Right lung (tissue), 10 donors: ENCODE data around the gene TUBE1. TPM values are rescaled to one million over a fixed set of nuclear protein-coding genes. Genes with fewer than 3 reads are reported as not detected.
"Not testable (repeated sequence)": the region's sequence is repeated elsewhere in the genome, so short reads cannot be mapped to it uniquely, and the experiment has no call there.

Experiments
- DNase-seq, 2 donors: peaks; one replicate each; pipeline ENCODE4 v3.0.0-alpha.2; 2013
- long read RNA-seq, 8 donors: transcript quantifications; one replicate each; lab custom pipeline, GENCODE V29; 2026
- polyA plus RNA-seq, 5 donors: library from polyadenylated mRNA; unstranded; fragments of 120-200 nt; gene quantifications; one replicate each; pipeline versions ENCODE4 v1.2.1 to v1.2.3, GENCODE V29; 2013; ENCODE audit warnings: inconsistent platforms in 1 of 5, low replicate concordance in 1 of 5; ENCODE audit not compliant: insufficient read length in 5 of 5, insufficient read depth in 1 of 5

TUBE1 gene, protein sequence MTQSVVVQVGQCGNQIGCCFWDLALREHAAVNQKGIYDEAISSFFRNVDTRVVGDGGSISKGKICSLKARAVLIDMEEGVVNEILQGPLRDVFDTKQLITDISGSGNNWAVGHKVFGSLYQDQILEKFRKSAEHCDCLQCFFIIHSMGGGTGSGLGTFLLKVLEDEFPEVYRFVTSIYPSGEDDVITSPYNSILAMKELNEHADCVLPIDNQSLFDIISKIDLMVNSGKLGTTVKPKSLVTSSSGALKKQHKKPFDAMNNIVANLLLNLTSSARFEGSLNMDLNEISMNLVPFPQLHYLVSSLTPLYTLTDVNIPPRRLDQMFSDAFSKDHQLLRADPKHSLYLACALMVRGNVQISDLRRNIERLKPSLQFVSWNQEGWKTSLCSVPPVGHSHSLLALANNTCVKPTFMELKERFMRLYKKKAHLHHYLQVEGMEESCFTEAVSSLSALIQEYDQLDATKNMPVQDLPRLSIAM
- polyA plus RNA-seq = 10 to 100 TPM; 31.6 to 58.0 (median 46.4) TPM
- long read RNA-seq, donor 1, transcript TUBE1-202 (12 exons, 2,142 nt) = minor isoform, 7 of 34 reads
- long read RNA-seq, donor 1, transcript TUBE1-201 (6 exons, 726 nt) = minor isoform, 8 of 34 reads
- long read RNA-seq, donor 1, transcript TUBE1-207 (1 exons, 3,610 nt) = major isoform, 12 of 34 reads
- long read RNA-seq, donor 1, partial matches to known transcripts = 5 of 34 reads
- long read RNA-seq, donor 1, other reads (novel, unspliced or antisense) = 0 of 34 reads
- long read RNA-seq, donor 2, partial matches to known transcripts = 0 of 5 reads
- long read RNA-seq, donor 2, other reads (novel, unspliced or antisense) = 0 of 5 reads
- long read RNA-seq, donor 3, transcript TUBE1-207 (1 exons, 3,610 nt) = major isoform, 13 of 19 reads
- long read RNA-seq, donor 3, partial matches to known transcripts = 0 of 19 reads
- long read RNA-seq, donor 3, other reads (novel, unspliced or antisense) = 0 of 19 reads
- long read RNA-seq, donor 4, transcript TUBE1-207 (1 exons, 3,610 nt) = major isoform, 23 of 30 reads
- long read RNA-seq, donor 4, partial matches to known transcripts = 0 of 30 reads
- long read RNA-seq, donor 4, other reads (novel, unspliced or antisense) = 0 of 30 reads
- long read RNA-seq, donor 5, transcript TUBE1-207 (1 exons, 3,610 nt) = major isoform, 11 of 15 reads
- long read RNA-seq, donor 5, partial matches to known transcripts = 0 of 15 reads
- long read RNA-seq, donor 5, other reads (novel, unspliced or antisense) = 0 of 15 reads
- long read RNA-seq, donor 6, transcript TUBE1-207 (1 exons, 3,610 nt) = major isoform, 18 of 29 reads
- long read RNA-seq, donor 6, transcript TUBE1-201 (6 exons, 726 nt) = minor isoform, 6 of 29 reads
- long read RNA-seq, donor 6, partial matches to known transcripts = 0 of 29 reads
- long read RNA-seq, donor 6, other reads (novel, unspliced or antisense) = 0 of 29 reads
- long read RNA-seq, donor 7, partial matches to known transcripts = 0 of 9 reads
- long read RNA-seq, donor 7, other reads (novel, unspliced or antisense) = 0 of 9 reads
- long read RNA-seq, donor 8, partial matches to known transcripts = 0 of 9 reads
- long read RNA-seq, donor 8, other reads (novel, unspliced or antisense) = 0 of 9 reads

DNA sequence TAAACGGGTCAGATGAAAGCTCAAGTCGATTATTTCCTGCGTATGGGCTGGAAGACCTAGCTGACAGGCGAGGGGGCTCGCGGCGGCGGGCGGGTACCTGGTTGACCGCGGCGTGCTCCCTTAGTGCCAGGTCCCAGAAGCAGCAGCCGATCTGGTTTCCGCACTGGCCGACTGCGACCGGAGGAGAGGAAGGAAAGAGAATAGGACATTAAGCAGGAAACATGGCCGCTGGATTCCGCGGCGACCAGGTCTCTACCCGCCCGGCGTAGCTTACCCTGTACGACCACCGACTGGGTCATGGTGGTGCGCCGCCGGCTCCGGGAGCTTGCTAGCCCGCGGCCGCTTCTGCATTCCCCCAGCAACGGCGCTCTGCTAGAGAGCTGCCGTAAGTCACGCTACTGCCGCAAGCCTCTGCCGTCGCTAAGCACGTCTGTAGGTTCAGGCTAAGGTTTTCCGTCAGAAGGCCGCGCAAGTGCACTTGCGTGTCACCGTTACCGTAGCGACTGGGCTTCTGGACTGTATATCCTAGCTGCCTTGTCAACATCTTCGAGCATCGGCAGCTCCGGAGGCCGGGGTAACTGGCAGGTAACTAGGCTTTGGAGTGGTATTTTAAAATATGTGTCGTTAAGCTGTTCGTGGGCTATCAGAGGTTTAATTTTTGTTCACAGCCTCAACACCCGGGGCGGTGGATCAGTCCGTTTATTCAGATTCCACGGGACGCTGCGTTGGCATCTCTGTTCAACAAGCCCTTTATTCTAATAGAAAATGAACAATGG lies at the start of gene TUBE1, which contains the start of gene FAM229B:
TUBE1 (minus strand) TSS at position 347 of the 776 bp plus-strand sequence; CDS start at position 299, 48 bp downstream.
FAM229B (plus strand) TSS at position 456 of the 776 bp plus-strand sequence. CDS start 11,693 bp downstream, outside the sequence.
- DNase-seq = peak; percentile 94 to 96

DNA sequence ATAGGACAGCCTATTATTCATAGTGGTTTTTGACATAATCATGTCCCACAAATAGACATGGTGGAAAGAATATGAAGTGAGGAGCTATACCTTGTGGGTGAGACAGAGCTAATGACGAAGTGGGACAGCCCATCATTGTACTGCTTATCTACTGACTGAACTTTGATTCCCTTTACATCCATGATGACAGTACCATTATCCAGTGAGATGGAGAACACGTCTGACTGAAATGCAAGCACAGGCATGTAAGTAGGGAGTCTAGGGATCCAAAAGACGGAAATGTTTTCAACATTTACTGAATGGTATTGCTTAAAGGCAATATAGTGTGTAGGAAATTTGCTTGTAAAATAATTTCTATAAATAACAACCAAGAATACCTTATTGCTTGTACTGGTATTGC lies 43.6 kb upstream of the TUBE1 start:
- DNase-seq = no peak

DNA sequence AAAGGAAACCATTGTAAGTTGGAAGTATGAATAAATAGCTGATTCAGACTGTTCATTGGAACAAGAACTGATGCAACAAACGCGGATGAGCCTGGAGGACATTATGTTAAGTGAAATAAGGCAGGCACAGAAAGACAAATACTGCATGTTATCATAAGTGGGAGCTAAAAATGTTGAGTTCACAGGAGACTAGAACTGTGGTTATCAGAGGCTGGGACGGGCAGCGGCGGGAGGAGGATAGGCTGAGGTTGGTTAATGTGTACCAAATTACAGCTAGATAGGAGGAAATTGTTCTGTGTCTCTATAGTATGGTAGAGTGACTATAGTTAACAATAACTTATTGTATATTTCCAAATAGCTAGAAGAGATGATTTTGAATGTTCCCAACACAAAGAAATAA lies 40.9 kb upstream of the TUBE1 start:
- DNase-seq = no peak

DNA sequence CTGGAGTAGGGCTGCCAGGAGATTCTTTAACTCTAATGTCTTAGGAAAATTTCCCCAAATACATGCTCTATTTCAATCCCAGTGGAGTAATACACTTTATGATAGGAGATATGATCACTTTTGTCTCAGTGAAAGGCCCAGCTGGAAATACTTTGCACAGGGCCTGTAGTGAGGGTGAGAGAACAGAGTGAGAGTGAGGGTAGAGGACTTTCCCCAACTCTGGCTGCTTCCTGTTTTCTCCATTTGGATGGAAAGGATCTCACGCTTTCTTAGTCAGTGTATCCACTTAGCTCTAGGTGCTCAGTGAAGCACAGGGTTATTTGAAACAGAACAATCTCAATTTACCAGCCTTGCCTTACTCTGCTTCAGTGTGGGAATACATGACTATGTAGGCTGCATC lies 36.7 kb upstream of the TUBE1 start:
- DNase-seq = no peak

DNA sequence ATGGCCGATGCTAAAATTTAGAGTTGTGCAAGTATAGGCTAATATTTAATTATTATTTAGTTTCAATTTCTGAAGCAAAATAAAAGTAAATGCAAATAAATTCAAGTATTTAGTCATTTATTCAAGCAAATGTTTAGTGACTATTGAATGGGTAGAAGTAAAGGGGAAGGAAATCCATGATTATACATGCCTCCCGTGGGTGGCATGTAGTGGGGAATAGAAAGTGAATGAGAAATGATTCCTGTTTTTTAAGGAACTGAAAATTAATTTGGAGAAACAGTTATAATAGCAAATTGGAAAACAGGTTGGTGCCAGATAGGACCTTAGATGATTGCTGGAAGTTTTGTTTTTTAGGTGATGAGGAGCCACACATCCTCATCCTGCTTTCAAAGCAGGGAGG lies 35.5 kb upstream of the TUBE1 start:
- DNase-seq = no peak

DNA sequence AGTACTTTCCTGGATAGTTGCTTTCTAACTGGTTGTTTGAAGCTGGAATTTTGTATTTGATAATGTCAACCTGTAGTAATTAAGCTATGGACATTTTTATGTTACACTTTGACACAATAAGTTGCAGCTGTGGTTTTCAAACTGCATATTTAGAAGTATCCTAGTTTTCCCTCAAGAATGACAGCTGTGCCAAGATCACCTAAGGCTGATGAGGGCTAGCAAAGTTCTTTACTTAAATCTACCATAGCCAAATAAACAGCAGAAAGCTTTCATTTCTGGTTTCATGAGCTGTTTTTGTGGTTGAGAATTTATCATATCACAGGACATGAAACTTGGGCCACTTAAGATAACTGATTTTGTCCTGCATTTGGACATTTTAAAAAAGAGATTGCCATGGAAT lies 30.8 kb upstream of the TUBE1 start:
- no peak for DNase-seq

DNA sequence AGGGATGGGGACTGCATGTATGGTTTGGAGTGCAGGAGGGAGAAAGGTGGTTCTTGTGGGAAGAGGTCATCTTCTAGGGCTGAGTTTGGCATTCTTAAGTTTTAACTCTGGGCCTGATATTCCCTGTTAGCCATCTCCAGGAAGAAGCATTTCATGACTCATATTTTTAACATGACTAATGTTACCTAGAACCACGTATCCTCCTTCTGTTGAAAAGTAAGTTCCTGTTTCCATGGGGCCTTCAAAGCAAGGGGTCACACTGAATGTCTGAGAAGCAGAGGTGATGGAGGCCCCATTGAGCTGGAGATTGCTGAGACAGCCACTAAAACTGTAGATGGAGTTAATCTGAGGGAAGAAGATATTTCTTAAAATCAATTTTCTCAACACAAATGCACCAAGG lies 30.3 kb upstream of the TUBE1 start:
- no peak for DNase-seq

DNA sequence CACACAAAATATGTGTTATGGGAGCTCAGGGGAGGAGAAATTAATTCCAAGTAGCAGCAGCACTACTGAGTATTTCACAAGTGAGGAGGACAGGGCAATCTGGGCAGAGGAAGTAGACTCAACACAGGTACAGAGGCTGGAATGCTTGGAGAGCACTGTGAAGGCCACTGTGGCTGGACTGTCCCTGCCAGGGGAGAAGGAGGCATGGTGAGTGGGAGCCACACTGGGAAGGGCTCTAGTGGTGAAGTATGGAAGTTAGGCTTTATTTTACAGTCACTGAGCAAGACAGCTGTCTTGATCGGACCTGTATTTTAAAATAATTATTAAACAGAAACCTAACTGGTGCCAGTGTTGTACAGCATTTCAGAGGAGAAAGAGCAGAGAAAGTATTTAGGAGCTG lies 28.9 kb upstream of the TUBE1 start:
- DNase-seq = no peak

DNA sequence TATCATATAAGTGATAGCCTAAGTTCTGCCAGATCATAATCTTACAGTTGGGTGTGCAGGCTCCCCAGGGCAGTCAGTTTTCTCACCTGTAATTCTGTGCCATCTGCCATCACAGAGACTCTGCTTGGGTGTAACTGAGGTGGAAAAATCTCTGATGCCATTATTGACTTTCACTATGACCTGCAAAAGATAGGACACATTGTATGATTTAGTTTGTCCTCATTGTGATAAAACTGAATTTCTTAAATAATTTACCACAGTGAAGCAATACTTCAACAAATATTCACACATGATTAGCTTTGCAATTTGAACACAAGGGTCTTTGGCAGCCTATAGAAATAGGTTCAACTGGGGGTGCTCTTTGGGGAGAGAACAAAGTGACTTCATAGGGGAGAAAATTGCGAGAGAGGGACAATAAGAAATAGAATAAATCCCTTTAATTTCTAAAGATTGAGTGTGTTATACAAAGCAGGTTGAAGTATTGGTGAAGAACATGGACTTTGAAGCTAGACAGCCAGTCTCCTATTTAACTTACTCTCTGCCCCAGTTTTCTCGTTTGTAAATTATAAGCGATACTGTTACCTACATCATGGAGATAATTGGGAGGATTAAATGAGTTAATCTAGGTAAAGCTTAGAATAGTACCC lies 27.4 kb upstream of the TUBE1 start:
- DNase-seq = no peak

DNA sequence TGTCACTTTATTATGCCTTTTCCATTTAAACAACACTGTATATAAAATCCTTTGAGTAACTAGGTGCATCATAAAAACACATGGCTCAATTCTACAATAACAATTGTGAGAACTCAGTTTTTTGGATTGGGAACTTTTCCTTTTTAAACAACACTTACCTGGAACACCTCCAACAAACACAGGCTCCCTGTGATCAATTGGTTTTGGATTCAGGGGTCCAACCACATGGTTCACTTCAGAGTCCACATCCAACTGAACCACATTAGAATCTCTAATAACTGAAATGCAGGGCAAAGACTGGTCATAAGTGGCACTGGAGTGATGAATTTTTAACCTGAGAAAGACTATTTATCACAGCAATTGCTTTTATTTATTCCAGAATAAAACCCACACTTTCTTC lies 26.6 kb upstream of the TUBE1 start:
- DNase-seq = no peak

DNA sequence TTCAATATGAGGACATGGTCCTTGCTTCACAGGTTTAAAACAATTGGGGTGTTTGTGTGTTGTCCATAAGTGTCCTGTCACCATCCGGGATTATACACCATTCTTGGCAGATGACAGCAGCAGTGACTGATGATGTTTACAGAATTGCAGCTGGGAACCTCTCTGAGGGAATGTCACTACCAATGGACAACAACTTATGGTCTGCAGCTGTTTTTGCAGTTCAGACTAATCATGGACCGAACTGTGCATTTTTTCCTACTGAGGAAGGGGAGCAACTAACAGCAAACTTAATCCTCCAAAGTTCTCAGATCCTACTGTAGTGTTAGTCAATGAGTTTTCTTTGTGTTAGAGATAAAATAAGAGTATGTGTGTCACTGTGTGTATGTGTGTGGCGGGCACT lies 26.1 kb upstream of the TUBE1 start:
- DNase-seq = peak; percentile 47 to 50

DNA sequence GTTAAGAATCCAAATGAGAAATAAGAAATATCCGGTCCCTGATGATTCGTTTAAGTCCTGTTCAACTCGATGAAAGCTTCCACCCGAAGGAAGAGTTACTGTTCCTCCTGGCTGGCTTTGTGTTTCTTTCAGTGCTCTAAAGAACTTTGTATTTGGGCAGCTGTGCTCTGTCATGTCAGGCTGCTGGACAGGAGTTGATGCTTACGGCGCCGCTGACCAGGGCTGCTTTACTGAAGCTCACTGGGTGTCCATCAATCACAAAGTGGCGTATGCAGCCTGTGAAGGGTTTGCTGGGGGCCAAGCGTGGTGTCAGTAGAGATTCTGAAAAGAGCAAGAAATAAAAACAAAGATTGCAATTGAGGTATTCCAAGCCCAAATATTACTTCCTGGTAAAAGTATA lies 22.0 kb upstream of the TUBE1 start:
- DNase-seq = no peak

DNA sequence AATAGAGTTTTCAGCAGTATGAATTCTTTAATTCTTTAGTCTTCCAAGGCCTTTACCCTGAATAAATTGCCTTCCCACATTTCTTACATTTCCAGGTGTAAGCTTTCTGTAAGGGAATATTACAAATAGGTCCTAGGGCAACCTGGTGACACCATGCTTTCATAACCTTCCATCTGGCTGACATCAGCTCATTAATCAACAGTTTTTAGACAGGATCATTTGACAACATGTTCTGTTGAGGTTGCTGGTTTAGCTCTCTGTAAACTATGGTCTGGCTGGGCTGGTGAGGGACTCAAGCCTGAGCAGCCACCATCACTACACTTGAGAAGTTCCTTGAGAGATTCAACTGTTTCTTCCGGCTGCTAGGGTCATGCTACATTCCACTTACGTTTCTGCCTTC lies 19.3 kb upstream of the TUBE1 start:
- DNase-seq = no peak

DNA sequence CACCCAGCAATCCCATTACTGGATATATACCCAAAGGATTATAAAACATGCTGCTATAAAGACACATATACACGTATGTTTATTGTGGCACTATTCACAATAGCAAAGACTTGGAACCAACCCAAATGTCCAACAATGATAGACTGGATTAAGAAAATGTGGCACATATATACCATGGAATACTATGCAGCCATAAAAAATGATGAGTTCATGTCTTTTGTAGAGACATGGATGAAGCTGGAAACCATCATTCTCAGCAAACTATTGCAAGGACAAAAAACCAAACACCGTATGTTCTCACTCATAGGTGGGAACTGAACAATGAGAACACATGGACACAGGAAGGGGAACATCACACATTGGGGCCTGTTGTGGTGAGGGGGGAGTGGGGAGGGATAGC lies 18.7 kb upstream of the TUBE1 start:
- DNase-seq = not testable (repeated sequence)

DNA sequence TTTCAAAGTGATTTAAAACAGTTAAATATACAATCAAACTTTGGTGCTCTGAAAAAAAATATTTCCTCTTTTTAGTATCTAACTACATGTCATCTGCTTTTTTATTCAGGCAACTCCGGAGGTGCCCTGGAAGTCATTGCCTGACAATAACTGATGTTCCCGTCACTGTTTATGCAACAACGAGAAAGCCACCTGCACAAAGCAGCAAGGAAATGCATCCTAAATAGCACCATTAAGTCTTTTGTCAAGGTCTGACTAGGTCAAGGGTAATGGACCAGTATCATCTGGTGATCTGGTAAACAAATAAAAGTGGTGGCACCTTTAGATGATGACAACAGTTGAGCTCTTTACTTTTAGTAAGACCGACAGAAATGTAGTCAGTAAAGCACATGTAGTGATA lies 13.3 kb upstream of the TUBE1 start:
- DNase-seq = no peak

DNA sequence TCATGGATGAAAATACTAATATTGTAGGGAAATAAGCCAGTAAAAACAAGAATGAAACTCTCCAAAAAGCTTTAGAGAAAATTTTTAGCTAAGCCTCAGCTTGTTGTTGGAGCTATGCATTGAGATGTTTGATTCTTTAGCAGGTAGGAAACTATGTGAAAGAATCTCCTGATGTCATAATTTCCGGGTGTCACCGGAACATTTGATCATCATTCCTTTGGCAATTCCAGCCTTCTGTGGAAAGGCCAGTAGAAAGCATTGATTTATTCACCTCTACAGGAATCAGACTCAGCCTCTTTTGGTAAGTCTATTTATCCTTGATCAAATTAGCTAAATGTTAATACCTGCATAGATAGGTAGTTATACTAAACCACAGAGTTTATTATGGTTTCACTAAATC lies 9.6 kb upstream of the TUBE1 start:
- no peak for DNase-seq

DNA sequence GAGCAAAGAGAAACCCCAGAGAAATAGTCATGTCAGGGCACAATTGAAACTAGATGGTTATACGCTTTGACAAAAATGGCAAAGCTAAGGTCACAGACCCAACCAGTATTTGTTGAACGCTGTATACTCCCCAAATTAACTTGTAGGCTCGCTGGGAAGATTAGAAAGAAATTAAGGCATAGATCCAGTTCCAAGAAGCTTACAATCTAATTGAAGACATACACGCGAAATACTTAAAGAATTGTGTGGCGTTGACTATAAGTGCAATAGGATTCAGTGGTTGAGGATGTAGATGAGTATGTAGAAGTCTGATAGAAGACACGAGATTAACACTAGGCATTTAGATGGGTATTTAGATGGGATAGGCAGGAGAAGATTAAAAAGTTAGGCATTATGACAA lies 634 bp upstream of the TUBE1 start:
- no peak for DNase-seq

DNA sequence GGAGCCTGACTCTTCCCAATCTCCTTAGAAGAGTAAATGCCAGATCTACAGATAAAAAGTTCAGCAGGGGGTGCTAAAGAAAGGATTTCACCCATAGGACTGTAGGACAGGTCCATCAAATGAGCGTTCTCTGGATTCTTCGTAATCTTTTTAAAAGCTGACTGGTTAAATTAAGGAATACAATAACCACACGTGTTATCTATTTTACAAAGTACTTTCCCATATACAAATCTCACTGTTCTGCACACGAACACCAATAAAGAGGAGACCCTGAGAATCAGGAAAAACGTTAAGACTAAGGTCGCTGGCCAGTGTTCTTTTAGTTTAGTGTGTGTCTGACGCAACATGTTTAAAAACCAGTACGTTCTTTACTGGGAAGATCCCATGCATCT lies 542 bp downstream of the TUBE1 start:
- DNase-seq = peak in 1 of 2 donors; percentile 25

DNA sequence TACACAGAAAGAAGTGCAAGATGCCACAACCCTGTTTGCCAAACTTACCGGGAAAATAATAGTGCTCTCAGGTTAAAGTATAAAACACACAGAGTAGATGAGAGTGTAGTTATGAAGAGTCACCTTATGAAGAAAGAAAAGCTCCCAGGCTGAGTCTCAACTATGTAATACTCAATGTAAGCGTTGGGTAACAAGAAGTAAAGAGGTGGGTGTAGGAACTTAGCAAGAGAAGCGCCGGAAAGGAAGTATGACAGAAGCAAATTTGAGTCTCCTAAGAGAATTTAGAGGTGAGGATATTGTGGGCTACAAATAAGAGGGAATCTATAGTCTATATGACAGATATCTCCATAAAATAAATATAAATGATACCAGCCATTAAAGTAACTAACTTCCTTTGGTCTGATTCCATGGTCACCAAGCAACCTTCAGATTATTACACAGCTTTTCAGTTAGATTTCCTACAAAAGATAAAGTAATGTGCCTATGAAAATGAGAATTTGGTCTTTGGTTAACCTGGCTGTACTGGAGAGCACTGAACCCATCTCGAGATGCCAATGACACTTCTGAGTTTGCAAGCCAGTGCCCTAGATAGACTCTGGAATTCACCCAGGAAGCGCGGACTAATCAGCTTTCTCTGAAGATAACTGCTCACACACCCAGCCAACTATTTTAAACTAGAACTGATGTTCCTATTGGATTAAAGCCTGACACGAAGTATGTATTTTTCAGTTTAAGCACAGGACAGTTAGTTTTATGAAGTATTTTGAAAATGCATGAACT lies 1.8 kb downstream of the TUBE1 start:
- DNase-seq = no peak
